GM13976 (cell line): ENCODE data around the gene BROX.

ENCODE experiments used
- DNase-seq: peaks from one replicate; pipeline ENCODE4 v3.0.0; 2012; ENCODE audit warnings: low spot score
- in situ Hi-C: fragments of 300-500 bp; cut with MboI; formaldehyde crosslinking; loops from one replicate; pipeline ENCODE4 v1.12.0; 2022; ENCODE audit warnings: low sequenced_read_pairs, mixed read lengths, inconsistent platforms; ENCODE audit not compliant: unreplicated experiment
- TF ChIP-seq, protein P1 (sequence below): IDR thresholded peaks from 2 replicates; pipeline ENCODE4 v1.5.1; 2012; ENCODE audit warnings: borderline replicate concordance, mild to moderate bottlenecking; ENCODE audit not compliant: insufficient read depth; ENCODE audit errors: extremely low read depth, missing control alignments, control extremely low read depth

BROX gene

DNA sequence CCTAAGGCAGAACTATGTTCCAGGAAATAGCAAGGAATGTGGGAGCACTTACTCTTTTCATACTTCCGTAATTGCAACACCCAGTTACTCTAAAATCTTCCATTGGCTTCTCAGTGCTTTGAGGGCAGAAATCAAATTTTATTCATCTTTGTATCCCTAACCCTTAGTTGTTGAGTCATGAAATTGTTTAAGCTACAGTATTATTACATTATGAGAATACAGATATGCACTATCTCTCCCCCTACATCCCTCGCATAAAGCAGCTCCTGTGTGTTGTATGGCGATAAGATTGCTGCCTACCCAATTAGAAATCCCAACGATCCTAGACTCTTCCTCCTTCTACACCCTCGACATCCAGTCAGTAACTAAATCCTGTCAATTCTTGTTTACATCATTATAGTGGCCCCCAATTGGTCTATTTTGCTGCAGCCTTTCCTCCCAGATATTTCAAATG is 2.6 kb upstream of the BROX start:
- DNase-seq, result no peak
- in situ Hi-C loops, result no loop called here
- TF ChIP-seq, protein P1, sequence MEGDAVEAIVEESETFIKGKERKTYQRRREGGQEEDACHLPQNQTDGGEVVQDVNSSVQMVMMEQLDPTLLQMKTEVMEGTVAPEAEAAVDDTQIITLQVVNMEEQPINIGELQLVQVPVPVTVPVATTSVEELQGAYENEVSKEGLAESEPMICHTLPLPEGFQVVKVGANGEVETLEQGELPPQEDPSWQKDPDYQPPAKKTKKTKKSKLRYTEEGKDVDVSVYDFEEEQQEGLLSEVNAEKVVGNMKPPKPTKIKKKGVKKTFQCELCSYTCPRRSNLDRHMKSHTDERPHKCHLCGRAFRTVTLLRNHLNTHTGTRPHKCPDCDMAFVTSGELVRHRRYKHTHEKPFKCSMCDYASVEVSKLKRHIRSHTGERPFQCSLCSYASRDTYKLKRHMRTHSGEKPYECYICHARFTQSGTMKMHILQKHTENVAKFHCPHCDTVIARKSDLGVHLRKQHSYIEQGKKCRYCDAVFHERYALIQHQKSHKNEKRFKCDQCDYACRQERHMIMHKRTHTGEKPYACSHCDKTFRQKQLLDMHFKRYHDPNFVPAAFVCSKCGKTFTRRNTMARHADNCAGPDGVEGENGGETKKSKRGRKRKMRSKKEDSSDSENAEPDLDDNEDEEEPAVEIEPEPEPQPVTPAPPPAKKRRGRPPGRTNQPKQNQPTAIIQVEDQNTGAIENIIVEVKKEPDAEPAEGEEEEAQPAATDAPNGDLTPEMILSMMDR, result no peak

DNA sequence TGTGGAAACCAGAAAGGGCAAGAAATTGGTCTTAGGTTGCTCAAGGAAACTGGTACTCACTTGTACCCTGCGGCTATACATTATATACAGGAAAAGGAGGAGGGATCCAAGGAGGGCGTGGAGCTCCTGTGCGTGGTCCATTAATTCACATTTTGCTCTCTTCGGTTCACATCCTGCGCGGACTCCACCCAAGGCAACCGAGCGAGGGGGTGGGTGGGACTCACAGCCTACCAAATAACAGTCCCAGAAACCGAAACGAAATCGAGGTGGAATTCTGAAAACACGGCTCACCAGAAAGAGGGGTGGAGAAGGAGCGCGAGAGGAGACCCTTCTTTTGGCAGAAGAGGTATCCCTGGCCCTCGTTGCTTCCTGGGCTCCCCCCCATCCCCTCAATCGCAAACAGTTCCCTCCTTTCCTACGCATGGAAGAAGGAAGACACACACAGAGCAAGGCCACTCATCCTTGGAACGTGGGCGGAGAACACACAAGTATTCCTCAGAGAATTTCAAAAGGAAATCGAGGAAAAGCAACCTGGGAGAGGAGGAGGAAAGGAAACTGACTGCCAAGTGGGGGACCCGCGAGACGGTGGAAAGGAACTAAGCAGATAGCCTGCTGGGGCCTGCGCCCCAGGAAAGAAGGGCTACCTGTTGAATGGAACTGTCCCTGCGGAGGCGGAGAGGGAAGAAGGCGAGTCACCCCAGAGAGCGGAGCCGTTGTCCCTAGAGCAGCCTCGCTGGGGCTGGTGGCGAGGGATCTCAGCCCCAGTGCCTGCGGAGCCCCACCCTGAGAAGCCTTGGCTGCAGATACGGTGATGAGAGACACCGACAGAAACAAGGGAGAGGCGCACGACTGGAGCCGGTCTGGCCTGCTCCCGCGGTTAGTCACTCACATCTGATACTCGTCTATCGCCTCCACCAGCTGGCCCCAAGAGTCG is 778 bp upstream of the BROX start:
- in situ Hi-C loops, result no loop called here
- DNase-seq, result peak; percentile 62
- TF ChIP-seq, protein P1, result no peak

DNA sequence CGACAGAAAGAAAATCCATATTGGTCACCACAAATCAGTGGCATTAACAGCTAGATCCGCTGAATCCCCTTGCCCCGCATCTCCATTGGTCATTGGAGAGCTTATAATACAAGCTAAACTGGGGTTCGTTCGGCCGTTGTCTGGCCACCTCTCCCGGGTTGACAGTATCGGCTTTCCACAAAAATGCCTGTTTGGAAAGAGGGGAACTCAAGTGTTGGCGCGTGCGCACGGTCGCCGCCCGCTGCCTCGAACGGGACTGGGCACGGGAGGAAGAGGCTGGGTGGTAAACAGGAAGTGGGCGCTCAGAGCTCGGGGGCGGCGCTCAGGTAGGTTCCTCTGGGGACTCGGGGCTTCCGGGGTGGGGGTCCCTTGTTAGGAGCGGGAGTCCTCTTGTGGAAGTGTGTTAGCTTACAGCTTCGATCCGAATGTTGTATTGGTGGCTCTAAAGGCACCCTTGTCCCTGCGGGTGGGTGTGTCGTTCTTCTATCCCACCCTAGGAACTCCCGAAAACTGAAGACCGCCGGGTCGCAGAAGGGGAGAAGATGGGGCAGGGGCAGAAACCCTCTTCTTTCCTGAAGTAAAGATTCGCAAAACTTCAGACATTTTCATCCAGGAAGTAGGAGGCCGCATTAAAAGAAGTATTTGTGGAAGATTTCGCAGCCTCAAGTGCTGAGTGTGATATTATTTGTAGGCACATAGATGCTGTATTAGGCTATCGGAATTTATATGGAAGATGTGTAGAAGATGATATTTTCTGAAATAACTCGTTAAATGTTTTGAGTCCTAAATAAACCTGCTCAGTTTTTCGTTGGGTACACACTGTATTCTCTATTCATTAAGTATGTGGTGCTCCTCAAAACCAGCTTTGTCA is 962 bp downstream of the BROX start:
- peak; percentile 86 for DNase-seq
- in situ Hi-C loops, result no loop called here
- TF ChIP-seq, protein P1, result no peak

DNA sequence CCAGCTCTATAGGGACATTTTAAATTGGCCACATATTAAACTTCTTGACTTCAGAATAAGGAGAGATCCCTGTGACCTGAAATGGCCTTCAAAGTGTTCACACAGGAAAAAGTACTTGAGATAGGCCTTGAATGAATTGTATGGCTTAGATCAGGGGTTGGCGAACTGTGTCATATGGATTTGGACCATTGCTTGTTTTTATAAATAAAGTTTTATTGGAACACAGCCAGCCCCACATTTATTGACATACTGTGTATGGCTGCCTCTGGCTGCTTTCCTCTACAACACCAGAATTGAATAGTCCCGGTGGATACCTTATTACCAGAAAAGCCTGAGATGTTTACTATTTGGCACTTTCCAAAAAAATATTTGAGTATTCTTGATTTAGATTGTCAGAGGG is 4.0 kb downstream of the BROX start:
- in situ Hi-C loops, result no loop called here
- TF ChIP-seq, protein P1, result no peak
- no peak for DNase-seq

DNA sequence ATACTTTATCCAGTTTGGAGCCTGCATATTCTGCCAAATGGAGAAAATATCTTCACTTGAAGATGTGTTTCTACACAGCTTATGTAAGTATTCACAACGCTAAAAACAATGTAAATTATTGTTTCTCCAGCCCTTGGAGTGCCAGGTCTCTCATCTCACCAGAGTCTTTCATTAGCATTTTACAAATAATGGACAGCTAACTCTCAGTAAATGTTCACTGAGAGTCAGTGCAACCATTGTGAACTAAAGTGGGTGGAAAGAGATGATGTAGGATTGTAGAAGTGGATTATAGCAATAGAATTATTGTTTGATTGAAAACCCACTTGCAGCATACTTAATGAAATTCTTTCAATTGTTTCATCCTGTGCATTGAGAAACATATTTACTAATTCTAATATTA is 16.4 kb downstream of the BROX start:
- TF ChIP-seq, protein P1, result no peak
- no peak for DNase-seq
- in situ Hi-C loops, result no loop called here

DNA sequence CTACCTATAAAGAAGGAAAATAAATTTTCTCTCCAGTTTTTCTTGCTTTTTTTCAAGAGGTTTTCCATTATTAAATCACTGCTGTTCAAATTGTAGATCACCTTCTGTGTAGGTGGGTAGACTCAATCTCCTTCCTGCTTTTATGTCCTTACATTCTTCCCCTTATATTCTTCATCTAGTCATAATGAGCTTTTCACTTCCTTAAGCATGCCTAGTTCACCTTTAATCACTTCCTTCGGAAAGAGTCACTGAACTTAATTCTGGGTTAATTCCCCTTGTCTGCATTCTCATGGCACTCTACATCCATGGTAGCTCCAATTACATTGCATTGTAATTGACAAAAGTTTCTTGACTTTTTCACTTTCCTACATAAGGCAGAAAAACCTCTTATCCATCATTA is 18.5 kb downstream of the BROX start:
- in situ Hi-C loops, result no loop called here

More for the DNA sequence above, 18.5 kb downstream of the BROX start:
- DNase-seq, result no peak
- TF ChIP-seq, protein P1, result no peak
